GM13976 (cell line): ENCODE data around the gene STK40.

Source experiments
- DNase-seq: peaks from one replicate; pipeline ENCODE4 v3.0.0; 2012; ENCODE audit warnings: low spot score
- in situ Hi-C: fragments of 300-500 bp; cut with MboI; formaldehyde crosslinking; loops from one replicate; pipeline ENCODE4 v1.12.0; 2022; ENCODE audit warnings: low sequenced_read_pairs, mixed read lengths, inconsistent platforms; ENCODE audit not compliant: unreplicated experiment
- TF ChIP-seq, protein P1 (sequence below): IDR thresholded peaks from 2 replicates; pipeline ENCODE4 v1.5.1; 2012; ENCODE audit warnings: borderline replicate concordance, mild to moderate bottlenecking; ENCODE audit not compliant: insufficient read depth; ENCODE audit errors: extremely low read depth, missing control alignments, control extremely low read depth

The STK40 gene

DNA sequence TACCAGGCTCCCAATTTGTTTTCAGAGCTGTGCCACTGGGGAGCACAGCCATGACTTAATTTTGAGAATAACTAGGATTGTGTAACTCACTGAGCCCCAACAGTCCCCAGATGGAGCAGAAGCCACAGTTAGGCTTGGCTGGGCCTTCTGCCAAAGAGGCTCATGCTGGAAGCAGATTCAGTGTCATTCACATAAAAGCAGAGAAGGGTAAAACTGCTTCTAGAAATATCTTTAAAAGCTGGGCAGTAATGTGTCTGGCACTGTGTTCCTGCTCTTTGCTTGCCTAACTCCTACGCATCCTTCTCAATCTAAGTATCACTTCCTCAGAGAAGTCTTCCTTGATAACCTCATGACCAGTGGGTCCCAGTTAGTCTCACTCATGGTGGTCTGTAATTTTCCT lies 20.3 kb downstream of the STK40 start:
- in situ Hi-C loops: no loop called here
- TF ChIP-seq, protein P1, sequence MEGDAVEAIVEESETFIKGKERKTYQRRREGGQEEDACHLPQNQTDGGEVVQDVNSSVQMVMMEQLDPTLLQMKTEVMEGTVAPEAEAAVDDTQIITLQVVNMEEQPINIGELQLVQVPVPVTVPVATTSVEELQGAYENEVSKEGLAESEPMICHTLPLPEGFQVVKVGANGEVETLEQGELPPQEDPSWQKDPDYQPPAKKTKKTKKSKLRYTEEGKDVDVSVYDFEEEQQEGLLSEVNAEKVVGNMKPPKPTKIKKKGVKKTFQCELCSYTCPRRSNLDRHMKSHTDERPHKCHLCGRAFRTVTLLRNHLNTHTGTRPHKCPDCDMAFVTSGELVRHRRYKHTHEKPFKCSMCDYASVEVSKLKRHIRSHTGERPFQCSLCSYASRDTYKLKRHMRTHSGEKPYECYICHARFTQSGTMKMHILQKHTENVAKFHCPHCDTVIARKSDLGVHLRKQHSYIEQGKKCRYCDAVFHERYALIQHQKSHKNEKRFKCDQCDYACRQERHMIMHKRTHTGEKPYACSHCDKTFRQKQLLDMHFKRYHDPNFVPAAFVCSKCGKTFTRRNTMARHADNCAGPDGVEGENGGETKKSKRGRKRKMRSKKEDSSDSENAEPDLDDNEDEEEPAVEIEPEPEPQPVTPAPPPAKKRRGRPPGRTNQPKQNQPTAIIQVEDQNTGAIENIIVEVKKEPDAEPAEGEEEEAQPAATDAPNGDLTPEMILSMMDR: no peak
- DNase-seq: no peak

DNA sequence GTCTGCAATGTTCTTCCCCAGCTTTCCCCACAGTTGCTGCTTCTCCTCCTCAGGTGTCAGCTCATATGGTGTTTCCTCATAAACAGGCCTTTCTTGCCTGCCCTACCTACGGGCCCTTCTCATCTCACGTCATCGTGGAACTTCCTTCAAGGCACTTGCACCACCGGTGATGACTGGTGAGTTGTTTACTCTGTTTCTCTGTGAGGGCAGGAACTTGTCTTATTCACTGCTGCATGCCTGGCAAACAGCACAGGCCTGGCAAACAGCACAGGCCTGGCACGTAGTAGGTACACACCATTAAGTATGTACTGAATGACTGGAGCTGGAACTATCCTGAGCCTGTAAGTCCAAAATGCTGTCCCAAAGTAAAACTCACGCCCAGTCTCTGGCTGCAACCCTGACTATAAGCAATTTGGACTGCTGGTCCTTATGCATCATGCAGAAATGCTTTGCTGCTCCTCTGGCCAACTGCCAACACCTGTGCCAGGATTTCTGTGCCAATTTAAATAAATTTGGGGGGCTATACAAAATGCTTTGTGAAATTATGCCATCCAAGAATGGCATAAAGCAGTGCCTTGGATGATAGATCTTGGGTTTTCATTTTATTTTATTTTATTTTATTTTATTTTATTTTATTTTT lies 25.7 kb downstream of the STK40 start:
- in situ Hi-C loops: no loop called here
- TF ChIP-seq, protein P1: no peak
- no peak for DNase-seq

DNA sequence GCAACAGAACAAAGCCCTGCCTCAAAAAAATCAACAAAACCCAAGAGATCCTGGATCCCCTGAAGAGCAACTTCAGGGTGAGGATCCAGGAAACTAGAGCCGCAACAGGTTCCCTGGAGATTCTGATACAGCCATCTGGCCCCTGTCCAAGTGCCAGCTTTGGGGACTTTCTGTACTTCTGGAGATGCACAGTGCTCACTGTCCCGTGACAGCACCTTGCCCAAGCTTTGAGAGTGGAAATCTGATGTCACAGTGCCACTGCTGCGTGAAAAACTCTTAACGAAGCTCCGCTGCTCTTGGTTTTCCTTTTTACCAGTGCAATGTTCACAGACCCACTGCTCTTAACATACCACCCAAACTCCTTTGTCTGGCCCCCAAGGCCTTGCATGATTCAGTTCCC lies 26.3 kb downstream of the STK40 start:
- TF ChIP-seq, protein P1: no peak
- DNase-seq: no peak
- in situ Hi-C loops: no loop called here

DNA sequence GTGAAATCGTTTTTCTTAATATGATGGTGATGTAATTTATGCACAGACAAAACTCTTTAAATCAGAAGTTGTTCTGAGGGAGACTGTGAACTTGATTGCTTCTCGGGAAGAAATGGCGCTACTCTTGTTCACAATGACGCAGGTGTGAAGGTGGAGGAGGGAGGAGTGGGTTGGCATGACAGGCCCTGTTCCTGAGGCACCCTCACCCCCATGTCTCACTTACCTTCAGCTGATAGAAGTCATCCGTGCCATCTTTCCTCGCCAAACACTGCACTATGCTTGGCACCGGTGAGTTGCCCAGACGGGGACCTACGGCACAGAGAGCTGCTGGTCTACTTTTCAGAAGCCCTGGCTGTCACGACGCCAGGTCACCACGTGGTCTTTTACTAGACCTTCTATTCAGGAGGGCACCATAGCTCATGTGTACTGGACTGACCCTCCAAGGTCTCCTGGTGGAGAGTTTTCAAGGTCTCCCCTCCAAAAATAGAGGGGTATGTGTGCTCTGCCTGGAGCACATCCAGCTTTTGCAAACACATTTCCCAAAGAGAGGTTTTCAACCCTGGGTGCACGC lies 27.1 kb downstream of the STK40 start:
- no peak for DNase-seq
- in situ Hi-C loops: no loop called here
- TF ChIP-seq, protein P1: no peak

DNA sequence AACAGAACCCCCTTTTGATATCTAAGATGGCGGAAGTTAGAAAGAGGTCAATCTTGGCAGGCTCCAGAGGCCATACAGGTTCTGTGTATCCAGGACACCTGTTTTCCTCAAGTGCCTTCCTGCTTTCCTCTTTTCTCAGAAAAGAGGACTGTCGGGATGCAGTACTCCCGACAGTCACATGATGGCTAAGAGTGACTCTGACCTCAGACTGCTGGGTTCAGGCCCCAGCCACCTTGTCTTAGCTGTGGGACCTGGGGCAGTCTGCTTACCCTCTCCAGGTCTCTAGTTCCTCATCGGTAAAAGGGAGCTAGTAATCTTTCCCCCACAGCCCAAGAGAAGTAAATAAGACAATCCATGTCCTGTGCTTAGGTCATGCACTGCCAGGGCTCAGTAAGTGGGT lies 29.9 kb downstream of the STK40 start:
- no peak for DNase-seq
- in situ Hi-C loops: no loop called here
- TF ChIP-seq, protein P1: no peak

DNA sequence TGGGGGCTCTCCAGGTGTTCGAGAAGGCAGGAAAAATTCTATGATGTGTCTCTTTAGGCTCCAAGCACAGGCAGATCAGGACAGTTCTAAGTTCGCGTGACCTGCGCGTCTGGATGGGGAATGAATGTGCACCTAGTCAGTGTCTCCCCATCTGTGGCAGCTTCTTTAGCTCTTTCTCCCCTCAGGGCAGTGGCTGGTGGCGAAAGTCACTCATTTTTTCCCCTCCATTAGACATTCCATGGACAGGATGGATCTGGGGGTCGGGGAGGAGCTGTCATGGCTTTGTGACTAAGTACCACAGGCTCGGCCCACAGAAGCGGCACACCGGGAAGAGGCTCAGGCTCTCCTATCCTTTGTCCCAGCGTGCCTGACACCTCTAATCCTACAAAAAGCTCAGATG lies 31.2 kb downstream of the STK40 start:
- DNase-seq: no peak
- in situ Hi-C loops: no loop called here
- TF ChIP-seq, protein P1: no peak
